Astrocyte (in vitro differentiated cells and primary cell): ENCODE data around the gene MYPN. TPM values are rescaled to one million over a fixed set of nuclear protein-coding genes. Genes with fewer than 3 reads are reported as not detected.

ENCODE experiments used
- DNase-seq: peaks from one replicate; pipeline ENCODE4 v3.0.0-alpha.2; 2010; ENCODE audit warnings: low read depth
- FAIRE-seq: peaks from 2 replicates; lab custom pipeline; 2011; peaks lifted over from hg19 to GRCh38; lab: Jason Lieb, UNC
- H2AFZ ChIP-seq: 2 replicates; pipeline ENCODE4 v1.6.0; 2012; ENCODE audit warnings: low read depth, low read length, inconsistent platforms
- H3K27ac ChIP-seq: 2 replicates; pipeline ENCODE4 v1.5.1; 2011; ENCODE audit warnings: low read depth, low read length, inconsistent platforms
- H3K27me3 ChIP-seq: 2 replicates; pipeline ENCODE4 v1.6.0; 2011; ENCODE audit warnings: low read length, inconsistent platforms; ENCODE audit not compliant: insufficient read depth
- H3K36me3 ChIP-seq: 2 replicates; pipeline ENCODE4 v1.5.1; 2011; ENCODE audit warnings: low read length, inconsistent platforms; ENCODE audit not compliant: insufficient read depth
- H3K4me1 ChIP-seq: 2 replicates; pipeline ENCODE4 v1.5.1; 2011; ENCODE audit warnings: low read length, inconsistent platforms; ENCODE audit not compliant: insufficient read depth
- H3K4me2 ChIP-seq: 2 replicates; pipeline ENCODE4 v1.6.0; 2012; ENCODE audit warnings: low read length, inconsistent platforms
- H3K4me3 ChIP-seq: 2 replicates; pipeline ENCODE4 v1.5.1; 2011; ENCODE audit warnings: low read depth, mild to moderate bottlenecking, low read length, inconsistent platforms; ENCODE audit not compliant: insufficient read depth
- H3K79me2 ChIP-seq: 2 replicates; pipeline ENCODE4 v1.6.0; 2012; ENCODE audit warnings: mild to moderate bottlenecking, low read length, inconsistent platforms; ENCODE audit not compliant: insufficient read depth
- H3K9ac ChIP-seq: 2 replicates; pipeline ENCODE4 v1.6.0; 2012; ENCODE audit warnings: mild to moderate bottlenecking, low read length, inconsistent platforms
- H3K9me3 ChIP-seq: 2 replicates; pipeline ENCODE4 v1.5.1; 2012; ENCODE audit warnings: low read depth, mild to moderate bottlenecking, low read length, inconsistent platforms; ENCODE audit not compliant: insufficient read depth
- H4K20me1 ChIP-seq: 2 replicates; pipeline ENCODE4 v1.6.0; 2012; ENCODE audit warnings: low read length, inconsistent platforms; ENCODE audit not compliant: insufficient read depth
- H3K27ac Mint-ChIP-seq: one replicate; pipeline ENCODE4 v1.8.0; 2021; ENCODE audit warnings: mild to moderate bottlenecking, mixed read lengths; ENCODE audit not compliant: unreplicated experiment
- H3K27me3 Mint-ChIP-seq: one replicate; pipeline ENCODE4 v1.8.0; 2021; ENCODE audit warnings: low read depth, mixed read lengths; ENCODE audit not compliant: unreplicated experiment
- H3K36me3 Mint-ChIP-seq: one replicate; pipeline ENCODE4 v1.8.0; 2021; ENCODE audit warnings: low read depth, mixed read lengths; ENCODE audit not compliant: unreplicated experiment
- H3K4me1 Mint-ChIP-seq: one replicate; pipeline ENCODE4 v1.8.0; 2021; ENCODE audit warnings: low read depth, mixed read lengths; ENCODE audit not compliant: unreplicated experiment
- H3K4me3 Mint-ChIP-seq: one replicate; pipeline ENCODE4 v1.8.0; 2021; ENCODE audit warnings: mild to moderate bottlenecking, moderate library complexity, mixed read lengths; ENCODE audit not compliant: unreplicated experiment
- H3K9me3 Mint-ChIP-seq: one replicate; pipeline ENCODE4 v1.8.0; 2021; ENCODE audit warnings: mild to moderate bottlenecking, mixed read lengths; ENCODE audit not compliant: unreplicated experiment
- CTCF ChIP-seq: IDR thresholded peaks from 2 replicates; pipeline ENCODE4 v1.5.1; 2011; ENCODE audit warnings: low read depth, mild to moderate bottlenecking, inconsistent platforms, low read length, moderate library complexity; ENCODE audit not compliant: insufficient read depth
- EZH2 ChIP-seq: IDR thresholded peaks from 2 replicates; pipeline ENCODE4 v1.6.1; 2012; ENCODE audit warnings: mild to moderate bottlenecking, low read length, inconsistent platforms; ENCODE audit not compliant: insufficient read depth
- total RNA-seq: library from RNA; stranded (reverse); gene quantifications from 2 replicates; pipeline ENCODE4 v1.2.1, GENCODE V29; 2021

MYPN gene
- total RNA-seq, 1 donor from 2014 or later = 0.11 TPM

DNA sequence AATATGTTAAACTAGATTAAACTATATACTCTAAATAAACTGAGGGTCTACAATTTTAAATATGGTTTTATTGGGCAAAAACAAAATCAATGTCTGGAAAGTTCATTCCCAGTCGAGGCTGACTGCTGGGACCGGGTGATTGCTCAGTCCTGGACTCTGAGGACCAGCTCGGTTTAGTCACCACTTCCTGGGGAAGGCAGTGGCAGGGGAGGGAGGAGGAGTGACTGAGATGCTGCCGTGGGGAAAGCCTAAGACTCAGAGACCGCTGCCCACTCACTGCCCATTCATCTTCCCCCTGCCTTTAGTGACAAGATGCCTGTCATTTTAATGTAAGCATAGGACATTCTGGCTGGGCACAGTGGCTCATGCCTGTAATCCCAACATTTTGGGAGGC is 93.7 kb downstream of the MYPN start:
- Histone ChIP-seq H2AFZ (no peak overlapping the region), H3K27ac (no peak overlapping the region), H3K27me3 (no peaks in the 10 kb centered on the region), H3K36me3 (no peaks in the 10 kb centered on the region), H3K4me2 (peak overlapping the region; percentile 65), H4K20me1 (no peaks in the 10 kb centered on the region), H3K79me2 (no peaks in the 10 kb centered on the region), H3K9ac (no peak overlapping the region), H3K4me1 (peaks cover 4% of the 10 kb centered on the region), H3K4me3 (no peak overlapping the region), H3K9me3 (no peaks in the 10 kb centered on the region)
- Mint-ChIP-seq H3K27me3 (no peaks in the 10 kb centered on the region), H3K27ac (peak overlapping the region; percentile 53), H3K4me3 (no peak overlapping the region), H3K9me3 (no peaks in the 10 kb centered on the region), H3K36me3 (no peaks in the 10 kb centered on the region), H3K4me1 (peaks cover 6% of the 10 kb centered on the region)
- FAIRE-seq (peak; percentile 39), DNase-seq (peak; percentile 72)
- TF ChIP-seq EZH2 = no peak
- no peak for TF ChIP-seq CTCF

DNA sequence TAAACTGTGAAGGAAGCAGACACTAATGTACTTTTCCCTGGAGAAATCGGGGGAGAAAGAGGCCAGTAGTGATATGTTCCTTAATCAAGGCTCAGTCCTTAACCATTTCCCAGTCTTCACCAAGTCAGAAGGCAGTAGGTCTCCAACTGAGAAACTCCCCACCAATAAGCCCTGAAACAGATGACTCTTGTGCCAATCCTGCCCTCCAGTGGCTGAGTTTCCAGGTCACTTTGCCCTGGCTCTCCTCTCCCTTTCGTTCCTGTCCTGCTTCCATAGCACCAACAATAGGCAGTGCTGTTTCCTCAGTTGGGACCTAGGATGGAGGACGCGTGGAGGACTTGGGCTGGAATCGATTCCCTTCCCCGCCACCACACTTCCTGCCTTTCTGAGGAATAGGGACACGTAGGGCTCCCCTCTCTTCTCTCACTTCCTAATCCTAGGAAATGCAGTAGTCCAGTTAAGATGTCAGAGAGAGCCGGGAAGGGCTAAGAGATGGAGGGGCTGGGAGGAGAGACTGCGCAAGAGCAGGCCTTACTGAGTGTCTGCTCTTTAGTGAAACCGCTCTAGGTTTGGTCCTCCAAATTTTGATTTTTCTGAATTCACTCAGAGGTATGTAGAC is 99.2 kb downstream of the MYPN start:
- no peaks in the 10 kb centered on the region for H3K9me3 Mint-ChIP-seq
- Histone ChIP-seq H3K79me2 (no peaks in the 10 kb centered on the region), H3K9ac (no peak overlapping the region), H2AFZ (peak overlapping the region; percentile 35), H3K4me1 (no peaks in the 10 kb centered on the region), H3K4me3 (no peak overlapping the region), H3K27ac (no peak overlapping the region), H3K27me3 (no peaks in the 10 kb centered on the region), H4K20me1 (no peaks in the 10 kb centered on the region), H3K9me3 (no peaks in the 10 kb centered on the region), H3K4me2 (no peak overlapping the region), H3K36me3 (no peaks in the 10 kb centered on the region)
- DNase-seq (peak; percentile 55), FAIRE-seq (peak; percentile 58)
- no peaks in the 10 kb centered on the region for H3K36me3 Mint-ChIP-seq
- H3K4me1 Mint-ChIP-seq = no peaks in the 10 kb centered on the region
- H3K4me3 Mint-ChIP-seq = no peak overlapping the region
- H3K27me3 Mint-ChIP-seq = peaks cover 4% of the 10 kb centered on the region
- H3K27ac Mint-ChIP-seq = no peak overlapping the region
- peak; percentile 57 for TF ChIP-seq CTCF
- TF ChIP-seq EZH2 = no peak

GRCh38 chr10:68211669-68212068 is 102.4 kb downstream of the MYPN start:
- DNase-seq (no peak), FAIRE-seq (no peak)
- Histone ChIP-seq H3K9ac (no peak overlapping the region), H3K4me2 (no peak overlapping the region), H3K4me3 (no peak overlapping the region), H3K36me3 (no peaks in the 10 kb centered on the region), H3K27me3 (no peaks in the 10 kb centered on the region), H3K9me3 (no peaks in the 10 kb centered on the region), H3K79me2 (no peaks in the 10 kb centered on the region), H3K27ac (no peak overlapping the region), H2AFZ (no peak overlapping the region), H4K20me1 (no peaks in the 10 kb centered on the region), H3K4me1 (no peaks in the 10 kb centered on the region)
- Mint-ChIP-seq H3K36me3 (no peaks in the 10 kb centered on the region), H3K9me3 (no peaks in the 10 kb centered on the region), H3K4me3 (no peak overlapping the region), H3K27ac (no peak overlapping the region), H3K4me1 (no peaks in the 10 kb centered on the region), H3K27me3 (peaks cover 4% of the 10 kb centered on the region)
- TF ChIP-seq EZH2 (no peak), CTCF (no peak)
